Measurements from ENCODE around the gene GMDS. TPM values are rescaled to one million over a fixed set of nuclear protein-coding genes. Genes with fewer than 3 reads are reported as not detected.
A peak's percentile ranks its signal among the peaks of the same experiment; 100 is the strongest.

GMDS gene
- total and polyA plus RNA-seq, 2 of the 13 experiments (the other 11 are each of a cell fraction or from before 2014, with no cell fraction given), result 64.4 to 112 TPM

DNA sequence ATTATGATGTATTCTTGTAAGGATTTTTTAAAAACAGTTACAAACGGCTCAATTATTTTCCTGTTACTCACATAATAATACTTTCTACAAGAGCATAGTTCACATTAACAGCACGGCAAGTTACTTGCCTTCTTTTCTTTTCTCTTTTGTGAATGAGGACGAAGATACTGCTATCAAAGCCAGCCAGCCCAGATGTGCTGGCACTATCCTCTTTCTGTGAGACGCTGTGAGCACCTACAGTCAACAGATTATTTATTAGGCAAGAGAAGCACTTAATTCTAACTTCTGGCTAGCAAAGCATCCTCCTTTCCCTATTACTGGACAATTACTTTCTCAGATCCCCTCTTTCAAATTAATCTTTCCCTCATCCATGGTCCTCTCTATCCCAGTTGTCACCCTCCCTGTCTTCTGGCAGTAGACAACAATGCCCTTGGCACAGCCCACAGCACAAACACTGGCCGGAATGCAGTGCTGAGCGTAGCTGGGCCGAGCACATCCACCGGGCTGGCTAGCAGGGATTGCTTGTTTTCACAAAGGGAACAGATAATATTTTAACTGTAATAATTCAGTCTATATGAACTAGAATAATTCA lies 373.6 kb downstream of the GMDS start:
- Histone ChIP-seq H3K36me3 (replicated peaks in 1 of 2; ENCODE audit: control insufficient read depth in 1 of 2, insufficient read depth in 2 of 2, low read length in 2 of 2) (peaks cover 0 to 5% of the 10 kb centered on the region in 2 experiments; a peak in 2 of 5 replicates), H2AFZ (ENCODE audit: low read length) (no peak overlapping the region), H3K27me3 (ENCODE audit: control insufficient read depth in 1 of 2, insufficient read depth in 2 of 2, low read length in 2 of 2) (no peaks in the 10 kb centered on the region), H3K79me2 (ENCODE audit: insufficient read depth, low read length) (no peaks in the 10 kb centered on the region), H3K4me2 (ENCODE audit: low read depth, low read length) (no peak overlapping the region), H3K9ac (ENCODE audit: insufficient read depth, low read depth, low read length) (no peak overlapping the region), H3K4me1 (ENCODE audit: insufficient read depth, low read length) (0 out of 2 replicates have a peak, but pooled peaks cover 1% of the 10 kb centered on the region), H3K4me3 (replicated peaks in 1 of 3; ENCODE audit: insufficient read depth in 1 of 3, low read depth in 2 of 3, low read length in 3 of 3) (no peak overlapping the region), H3K27ac (ENCODE audit: extremely low read length, insufficient read depth, low read length) (no peak overlapping the region), H3K9me3 (ENCODE audit: low read length) (no peaks in the 10 kb centered on the region), H4K20me1 (ENCODE audit: insufficient read depth, low read length) (peaks cover 2% of the 10 kb centered on the region; the same call in 1 of the 2 replicates)
- WGBS (ENCODE audit: low lambda C conversion rate), result 93% methylated on average over 8 of the region's 8 CpGs
- in situ Hi-C loops (cut with HindIII; ENCODE audit: extremely low pct_ligation_motif_present, low pct_unique_long_range_greater_than_20kb), result no loop called here
- FAIRE-seq (no peak), ATAC-seq (peak; percentile 41; the same call in 2 of the 3 replicates), DNase-seq (ENCODE audit: low spot score) (no peak)
- BruUV-seq (replicated peaks), result no TSS peak
- intact Hi-C loops (cut with micrococcal nuclease; ENCODE audit: unreplicated experiment), result no loop called here
- CTCF ChIA-PET (ENCODE audit: low intra/inter-chr PET ratio, low total read pairs), result no interaction called here
- POLR2A ChIA-PET, result no interaction called here
- TF ChIP-seq PHF20 (CRISPR knock-in tag; IDR thresholded peaks at IDR 0.05) (no peak), ZNF629 (CRISPR knock-in tag; conservative IDR thresholded peaks at IDR 0.05) (no peak), ZC3H4 (CRISPR knock-in tag; IDR thresholded peaks at IDR 0.05; ENCODE audit: borderline replicate concordance) (no peak), YY1 (IDR thresholded peaks at IDR 0.05; ENCODE audit: insufficient read depth, insufficient replicate concordance, low read depth, low read length) (no peak)
- TF ChIP-seq, protein P1, sequence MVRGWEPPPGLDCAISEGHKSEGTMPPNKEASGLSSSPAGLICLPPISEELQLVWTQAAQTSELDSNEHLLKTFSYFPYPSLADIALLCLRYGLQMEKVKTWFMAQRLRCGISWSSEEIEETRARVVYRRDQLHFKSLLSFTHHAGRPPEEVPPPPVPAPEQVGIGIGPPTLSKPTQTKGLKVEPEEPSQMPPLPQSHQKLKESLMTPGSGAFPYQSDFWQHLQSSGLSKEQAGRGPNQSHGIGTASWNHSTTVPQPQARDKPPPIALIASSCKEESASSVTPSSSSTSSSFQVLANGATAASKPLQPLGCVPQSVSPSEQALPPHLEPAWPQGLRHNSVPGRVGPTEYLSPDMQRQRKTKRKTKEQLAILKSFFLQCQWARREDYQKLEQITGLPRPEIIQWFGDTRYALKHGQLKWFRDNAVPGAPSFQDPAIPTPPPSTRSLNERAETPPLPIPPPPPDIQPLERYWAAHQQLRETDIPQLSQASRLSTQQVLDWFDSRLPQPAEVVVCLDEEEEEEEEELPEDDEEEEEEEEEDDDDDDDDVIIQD (CRISPR knock-in tag; IDR thresholded peaks at IDR 0.05; ENCODE audit: low read depth), result no peak
- TF ChIP-seq, protein P2, sequence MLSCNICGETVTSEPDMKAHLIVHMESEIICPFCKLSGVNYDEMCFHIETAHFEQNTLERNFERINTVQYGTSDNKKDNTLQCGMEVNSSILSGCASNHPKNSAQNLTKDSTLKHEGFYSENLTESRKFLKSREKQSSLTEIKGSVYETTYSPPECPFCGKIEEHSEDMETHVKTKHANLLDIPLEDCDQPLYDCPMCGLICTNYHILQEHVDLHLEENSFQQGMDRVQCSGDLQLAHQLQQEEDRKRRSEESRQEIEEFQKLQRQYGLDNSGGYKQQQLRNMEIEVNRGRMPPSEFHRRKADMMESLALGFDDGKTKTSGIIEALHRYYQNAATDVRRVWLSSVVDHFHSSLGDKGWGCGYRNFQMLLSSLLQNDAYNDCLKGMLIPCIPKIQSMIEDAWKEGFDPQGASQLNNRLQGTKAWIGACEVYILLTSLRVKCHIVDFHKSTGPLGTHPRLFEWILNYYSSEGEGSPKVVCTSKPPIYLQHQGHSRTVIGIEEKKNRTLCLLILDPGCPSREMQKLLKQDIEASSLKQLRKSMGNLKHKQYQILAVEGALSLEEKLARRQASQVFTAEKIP (CRISPR knock-in tag; IDR thresholded peaks at IDR 0.05; ENCODE audit: borderline replicate concordance), result no peak
- TF ChIP-seq, protein P3, sequence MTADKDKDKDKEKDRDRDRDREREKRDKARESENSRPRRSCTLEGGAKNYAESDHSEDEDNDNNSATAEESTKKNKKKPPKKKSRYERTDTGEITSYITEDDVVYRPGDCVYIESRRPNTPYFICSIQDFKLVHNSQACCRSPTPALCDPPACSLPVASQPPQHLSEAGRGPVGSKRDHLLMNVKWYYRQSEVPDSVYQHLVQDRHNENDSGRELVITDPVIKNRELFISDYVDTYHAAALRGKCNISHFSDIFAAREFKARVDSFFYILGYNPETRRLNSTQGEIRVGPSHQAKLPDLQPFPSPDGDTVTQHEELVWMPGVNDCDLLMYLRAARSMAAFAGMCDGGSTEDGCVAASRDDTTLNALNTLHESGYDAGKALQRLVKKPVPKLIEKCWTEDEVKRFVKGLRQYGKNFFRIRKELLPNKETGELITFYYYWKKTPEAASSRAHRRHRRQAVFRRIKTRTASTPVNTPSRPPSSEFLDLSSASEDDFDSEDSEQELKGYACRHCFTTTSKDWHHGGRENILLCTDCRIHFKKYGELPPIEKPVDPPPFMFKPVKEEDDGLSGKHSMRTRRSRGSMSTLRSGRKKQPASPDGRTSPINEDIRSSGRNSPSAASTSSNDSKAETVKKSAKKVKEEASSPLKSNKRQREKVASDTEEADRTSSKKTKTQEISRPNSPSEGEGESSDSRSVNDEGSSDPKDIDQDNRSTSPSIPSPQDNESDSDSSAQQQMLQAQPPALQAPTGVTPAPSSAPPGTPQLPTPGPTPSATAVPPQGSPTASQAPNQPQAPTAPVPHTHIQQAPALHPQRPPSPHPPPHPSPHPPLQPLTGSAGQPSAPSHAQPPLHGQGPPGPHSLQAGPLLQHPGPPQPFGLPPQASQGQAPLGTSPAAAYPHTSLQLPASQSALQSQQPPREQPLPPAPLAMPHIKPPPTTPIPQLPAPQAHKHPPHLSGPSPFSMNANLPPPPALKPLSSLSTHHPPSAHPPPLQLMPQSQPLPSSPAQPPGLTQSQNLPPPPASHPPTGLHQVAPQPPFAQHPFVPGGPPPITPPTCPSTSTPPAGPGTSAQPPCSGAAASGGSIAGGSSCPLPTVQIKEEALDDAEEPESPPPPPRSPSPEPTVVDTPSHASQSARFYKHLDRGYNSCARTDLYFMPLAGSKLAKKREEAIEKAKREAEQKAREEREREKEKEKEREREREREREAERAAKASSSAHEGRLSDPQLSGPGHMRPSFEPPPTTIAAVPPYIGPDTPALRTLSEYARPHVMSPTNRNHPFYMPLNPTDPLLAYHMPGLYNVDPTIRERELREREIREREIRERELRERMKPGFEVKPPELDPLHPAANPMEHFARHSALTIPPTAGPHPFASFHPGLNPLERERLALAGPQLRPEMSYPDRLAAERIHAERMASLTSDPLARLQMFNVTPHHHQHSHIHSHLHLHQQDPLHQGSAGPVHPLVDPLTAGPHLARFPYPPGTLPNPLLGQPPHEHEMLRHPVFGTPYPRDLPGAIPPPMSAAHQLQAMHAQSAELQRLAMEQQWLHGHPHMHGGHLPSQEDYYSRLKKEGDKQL (CRISPR knock-in tag; IDR thresholded peaks at IDR 0.05; ENCODE audit: low read depth), result no peak
- TF ChIP-seq, protein P4, sequence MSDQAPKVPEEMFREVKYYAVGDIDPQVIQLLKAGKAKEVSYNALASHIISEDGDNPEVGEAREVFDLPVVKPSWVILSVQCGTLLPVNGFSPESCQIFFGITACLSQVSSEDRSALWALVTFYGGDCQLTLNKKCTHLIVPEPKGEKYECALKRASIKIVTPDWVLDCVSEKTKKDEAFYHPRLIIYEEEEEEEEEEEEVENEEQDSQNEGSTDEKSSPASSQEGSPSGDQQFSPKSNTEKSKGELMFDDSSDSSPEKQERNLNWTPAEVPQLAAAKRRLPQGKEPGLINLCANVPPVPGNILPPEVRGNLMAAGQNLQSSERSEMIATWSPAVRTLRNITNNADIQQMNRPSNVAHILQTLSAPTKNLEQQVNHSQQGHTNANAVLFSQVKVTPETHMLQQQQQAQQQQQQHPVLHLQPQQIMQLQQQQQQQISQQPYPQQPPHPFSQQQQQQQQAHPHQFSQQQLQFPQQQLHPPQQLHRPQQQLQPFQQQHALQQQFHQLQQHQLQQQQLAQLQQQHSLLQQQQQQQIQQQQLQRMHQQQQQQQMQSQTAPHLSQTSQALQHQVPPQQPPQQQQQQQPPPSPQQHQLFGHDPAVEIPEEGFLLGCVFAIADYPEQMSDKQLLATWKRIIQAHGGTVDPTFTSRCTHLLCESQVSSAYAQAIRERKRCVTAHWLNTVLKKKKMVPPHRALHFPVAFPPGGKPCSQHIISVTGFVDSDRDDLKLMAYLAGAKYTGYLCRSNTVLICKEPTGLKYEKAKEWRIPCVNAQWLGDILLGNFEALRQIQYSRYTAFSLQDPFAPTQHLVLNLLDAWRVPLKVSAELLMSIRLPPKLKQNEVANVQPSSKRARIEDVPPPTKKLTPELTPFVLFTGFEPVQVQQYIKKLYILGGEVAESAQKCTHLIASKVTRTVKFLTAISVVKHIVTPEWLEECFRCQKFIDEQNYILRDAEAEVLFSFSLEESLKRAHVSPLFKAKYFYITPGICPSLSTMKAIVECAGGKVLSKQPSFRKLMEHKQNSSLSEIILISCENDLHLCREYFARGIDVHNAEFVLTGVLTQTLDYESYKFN (CRISPR knock-in tag; conservative IDR thresholded peaks at IDR 0.05), result no peak
- TF ChIP-seq, protein P5, sequence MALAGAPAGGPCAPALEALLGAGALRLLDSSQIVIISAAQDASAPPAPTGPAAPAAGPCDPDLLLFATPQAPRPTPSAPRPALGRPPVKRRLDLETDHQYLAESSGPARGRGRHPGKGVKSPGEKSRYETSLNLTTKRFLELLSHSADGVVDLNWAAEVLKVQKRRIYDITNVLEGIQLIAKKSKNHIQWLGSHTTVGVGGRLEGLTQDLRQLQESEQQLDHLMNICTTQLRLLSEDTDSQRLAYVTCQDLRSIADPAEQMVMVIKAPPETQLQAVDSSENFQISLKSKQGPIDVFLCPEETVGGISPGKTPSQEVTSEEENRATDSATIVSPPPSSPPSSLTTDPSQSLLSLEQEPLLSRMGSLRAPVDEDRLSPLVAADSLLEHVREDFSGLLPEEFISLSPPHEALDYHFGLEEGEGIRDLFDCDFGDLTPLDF (CRISPR knock-in tag; IDR thresholded peaks at IDR 0.05), result no peak
